GM18526 (cell line): ENCODE results near the gene TNK2.

Experiments used
- POLR2A ChIP-seq: IDR thresholded peaks from 3 replicates; pipeline ENCODE4 v1.6.1; 2011; ENCODE audit not compliant: insufficient read length; ENCODE audit errors: extremely low read depth

Gene TNK2

DNA sequence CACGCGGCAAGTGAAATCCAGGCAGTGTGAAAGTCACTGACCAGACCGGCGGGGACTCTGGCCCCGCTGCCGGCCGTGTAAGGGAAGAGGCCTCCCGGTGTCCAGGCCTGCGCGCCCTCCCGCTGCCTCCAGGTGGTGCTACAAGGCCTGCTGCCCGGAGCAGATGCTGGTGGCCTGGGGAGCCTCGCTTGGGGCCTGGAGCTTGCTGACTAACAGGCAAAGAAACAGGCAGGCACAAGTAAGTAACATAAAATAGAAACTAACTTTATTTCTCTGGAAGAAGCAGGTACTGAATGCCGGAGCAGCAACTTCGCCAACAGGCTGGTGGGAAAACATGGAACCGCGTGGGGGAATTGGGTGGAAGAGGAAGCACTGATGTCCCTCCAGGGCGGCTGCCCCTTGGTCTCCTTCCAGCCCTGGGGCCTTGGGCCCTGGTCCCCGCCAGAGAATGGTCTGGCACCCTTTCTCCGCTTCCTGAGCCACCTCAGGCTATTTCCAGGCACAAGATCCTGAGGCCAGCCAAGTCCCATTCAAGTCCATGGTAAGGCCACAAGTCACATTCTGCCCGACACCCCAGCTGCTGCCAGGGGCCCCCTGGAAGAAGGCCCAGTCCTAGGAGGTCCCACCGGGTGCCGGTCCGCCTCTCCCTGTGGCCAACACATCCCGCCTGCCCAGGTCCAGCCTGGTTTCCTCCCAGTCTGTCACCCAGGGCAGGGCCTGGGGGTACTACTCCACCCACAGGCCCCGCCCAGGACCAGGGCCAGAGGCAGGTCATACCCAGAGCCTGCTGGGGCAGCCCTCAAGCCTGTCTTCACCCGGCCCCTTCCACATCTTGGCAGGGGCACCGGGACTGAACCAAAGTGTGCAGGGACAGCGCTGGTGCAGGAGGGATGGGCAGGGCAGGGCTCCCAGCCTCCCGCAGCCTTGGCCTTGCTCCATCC, 45.0 kb downstream of the TNK2 start:
- TF ChIP-seq POLR2A: no peak

DNA sequence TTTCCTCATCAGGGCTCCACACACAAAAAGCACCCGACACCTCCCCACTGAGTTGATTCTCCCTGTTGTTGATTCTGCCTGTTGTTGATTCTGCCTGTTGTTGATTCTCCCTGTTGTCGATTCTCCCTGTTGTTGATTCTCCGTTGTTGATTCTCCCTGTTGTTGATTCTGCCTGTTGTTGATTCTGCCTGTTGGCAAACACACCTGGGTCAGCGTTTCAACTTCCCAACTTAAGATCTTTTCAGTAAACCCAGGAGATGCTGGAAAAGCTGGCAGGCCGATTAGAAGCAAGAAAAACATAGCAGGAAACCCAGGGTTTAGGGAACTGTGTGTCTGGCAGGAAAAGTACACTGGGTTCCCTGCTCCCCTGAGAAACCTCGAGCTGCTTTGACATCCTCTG, 47.9 kb downstream of the TNK2 start:
- TF ChIP-seq POLR2A: no peak

DNA sequence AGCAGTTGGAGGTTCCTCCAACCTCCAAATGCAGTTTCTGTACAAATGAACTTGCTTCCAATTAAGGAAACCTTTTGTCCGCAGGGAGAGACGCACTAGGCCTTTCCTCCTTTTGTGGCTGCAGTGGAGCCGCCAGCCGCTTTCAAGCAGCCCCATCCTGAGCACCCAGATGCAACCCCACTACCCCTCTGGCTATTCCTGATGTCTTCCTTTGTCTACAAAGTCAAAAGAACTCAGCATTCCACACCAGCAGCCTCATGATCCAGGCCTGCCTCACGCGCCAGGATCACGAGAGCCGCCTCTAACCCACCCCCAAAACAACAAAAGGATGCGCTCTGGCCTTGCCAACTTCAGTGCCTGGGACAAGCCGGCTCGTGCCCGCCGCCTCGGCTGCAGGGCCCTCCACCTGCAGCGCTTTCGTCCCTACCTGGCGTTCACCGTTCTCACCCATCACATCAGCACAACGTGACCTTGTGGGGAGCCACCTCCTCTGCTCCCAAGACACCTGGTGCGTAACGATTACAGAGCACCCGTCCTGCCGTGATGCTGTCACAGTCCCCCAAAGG, 48.4 kb downstream of the TNK2 start:
- no peak for TF ChIP-seq POLR2A

- no peak for TF ChIP-seq POLR2A
Observed at GRCh38 chr3:195859061-195859845, 49.1 kb downstream of the TNK2 start.

GRCh38 chr3:195856410-195857084, 51.8 kb downstream of the TNK2 start:
- TF ChIP-seq POLR2A: no peak

DNA sequence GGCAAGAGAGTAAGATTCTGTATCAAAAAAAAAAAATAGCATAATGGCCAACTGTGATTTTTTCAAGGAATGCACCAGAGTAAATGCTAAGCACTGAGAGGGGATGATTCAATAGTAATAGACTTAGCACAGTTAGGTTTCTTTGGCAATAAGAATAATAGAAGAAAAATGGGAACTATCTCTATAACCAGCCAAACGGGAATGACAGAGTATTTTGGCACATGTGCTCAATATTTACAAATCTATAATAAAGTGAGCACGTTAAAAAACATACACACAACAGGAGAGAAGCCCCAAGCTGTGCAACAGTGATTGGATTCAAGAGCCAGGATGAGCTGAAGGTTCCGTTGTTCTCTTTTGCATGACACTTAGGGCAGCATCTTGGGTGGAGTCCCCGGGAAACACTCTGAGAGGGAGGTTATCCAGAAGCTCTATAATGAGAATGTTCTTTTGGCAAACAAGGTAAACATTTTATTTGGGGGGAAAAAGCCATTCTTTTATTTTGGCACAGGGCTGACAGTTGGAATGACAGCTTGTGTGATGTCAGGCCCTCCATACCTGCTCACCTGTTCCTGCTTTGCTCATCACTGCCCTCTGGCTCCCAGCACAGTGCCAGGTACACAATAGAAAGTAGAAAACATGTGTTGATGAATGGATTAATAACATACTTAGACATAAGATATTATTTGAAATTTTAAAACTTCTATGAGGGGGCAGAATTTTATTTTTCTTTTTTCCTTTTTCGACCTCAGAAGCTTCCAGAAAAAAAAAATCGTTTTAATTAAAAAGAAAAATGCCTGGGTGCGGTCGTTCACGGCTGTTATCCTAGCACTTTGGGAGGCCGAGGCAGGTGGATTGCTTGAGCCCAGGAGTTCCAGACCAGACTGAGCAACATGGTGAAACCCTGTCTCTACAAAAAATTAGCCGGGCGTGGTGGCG, 52.6 kb downstream of the TNK2 start:
- TF ChIP-seq POLR2A: no peak

GRCh38 chr3:195854628-195855294, 53.6 kb downstream of the TNK2 start:
- no peak for TF ChIP-seq POLR2A

GRCh38 chr3:195853996-195854395, 54.4 kb downstream of the TNK2 start:
- no peak for TF ChIP-seq POLR2A

- TF ChIP-seq POLR2A: no peak
Observed at GRCh38 chr3:195853036-195853435, 55.3 kb downstream of the TNK2 start.

DNA sequence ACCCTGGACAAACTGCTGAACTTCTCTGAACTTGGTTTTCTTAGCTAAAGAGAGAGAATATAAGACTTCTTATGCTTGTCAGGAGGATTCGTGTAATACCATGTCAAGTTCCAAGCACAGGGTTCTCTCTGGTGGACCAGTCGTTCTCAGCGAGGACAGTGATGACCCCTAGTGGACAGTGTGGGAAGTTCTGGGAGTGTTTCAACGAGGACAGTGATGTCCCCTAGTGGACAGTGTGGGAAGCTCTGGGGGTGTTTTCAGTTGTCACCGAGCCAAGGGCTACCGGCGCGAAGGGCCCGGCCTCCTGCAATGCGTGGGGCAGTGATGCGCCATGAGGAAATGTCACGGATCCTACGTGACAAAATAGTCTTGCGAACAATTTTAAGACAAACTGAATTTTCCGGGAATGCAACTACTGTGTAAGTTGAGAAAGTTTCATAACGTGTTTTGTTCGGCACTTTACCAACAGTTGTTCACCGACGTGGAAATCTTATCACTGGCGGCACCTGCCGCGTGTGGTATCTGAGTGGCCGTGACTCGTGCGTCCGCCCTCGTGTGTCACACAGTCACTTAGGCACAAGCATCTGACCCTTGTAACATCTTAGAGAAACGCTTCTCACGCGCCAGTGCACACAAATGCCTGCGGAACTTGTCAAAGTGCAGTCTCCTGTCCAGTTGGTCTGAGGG, 57.4 kb downstream of the TNK2 start:
- no peak for TF ChIP-seq POLR2A

DNA sequence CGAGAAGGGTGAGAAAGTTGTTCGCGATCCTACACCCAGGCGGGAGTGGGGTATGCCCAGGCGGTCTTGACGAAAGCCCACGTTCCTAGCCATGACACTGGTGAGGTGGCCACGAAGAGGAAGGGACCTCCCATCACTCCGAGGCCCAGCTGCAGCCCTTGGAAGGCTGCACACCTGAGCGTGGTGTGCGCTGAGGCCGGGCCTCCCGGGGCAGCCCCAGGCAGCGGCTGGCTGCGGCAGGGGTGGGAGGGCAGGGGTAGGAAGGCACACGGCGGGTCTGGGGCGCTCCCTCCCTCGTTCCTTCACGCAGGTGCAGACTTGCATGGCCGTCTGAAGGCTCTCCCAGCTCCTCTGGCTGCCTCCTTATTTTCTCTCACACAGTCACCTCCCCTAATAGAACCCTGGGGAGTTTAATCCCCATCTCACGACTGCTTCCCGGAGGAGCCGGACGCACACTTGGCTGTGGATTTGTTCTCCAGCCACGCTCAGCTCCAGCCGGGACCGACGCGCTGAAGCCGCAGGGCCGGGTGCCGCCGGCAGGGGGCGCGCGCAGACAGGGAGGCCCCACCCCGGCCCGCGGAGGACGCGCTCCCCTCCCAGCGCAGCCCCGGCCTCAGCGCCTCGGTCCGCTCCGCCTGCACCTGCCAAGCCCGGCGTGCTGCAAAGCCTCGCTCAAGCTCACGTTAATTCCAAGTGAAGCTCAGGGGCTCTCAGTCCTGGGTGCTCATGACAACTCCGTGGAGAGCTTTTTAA, 58.9 kb downstream of the TNK2 start:
- no peak for TF ChIP-seq POLR2A

- TF ChIP-seq POLR2A: no peak
Observed at GRCh38 chr3:195847055-195847950, 61.0 kb downstream of the TNK2 start.

- TF ChIP-seq POLR2A: no peak
Observed at GRCh38 chr3:195845483-195845882, 62.9 kb downstream of the TNK2 start.
